ENCODE data around the gene SPTLC3.
A peak's percentile ranks its signal among the peaks of the same experiment; 100 is the strongest.

SPTLC3 gene

GRCh38 chr20:13142143-13142542 is 133.4 kb downstream of the SPTLC3 start:
- no peak for DNase-seq

GRCh38 chr20:13147071-13147963 is 138.5 kb downstream of the SPTLC3 start:
- no peak for DNase-seq

- no peak for DNase-seq
Measured at GRCh38 chr20:13147971-13148370, 139.2 kb downstream of the SPTLC3 start.

GRCh38 chr20:13148402-13148801 is 139.6 kb downstream of the SPTLC3 start:
- DNase-seq = no peak

GRCh38 chr20:13148961-13149360 is 140.2 kb downstream of the SPTLC3 start:
- no peak for DNase-seq

GRCh38 chr20:13149371-13150105 is 140.8 kb downstream of the SPTLC3 start:
- no peak for DNase-seq

GRCh38 chr20:13158369-13158768 is 149.6 kb downstream of the SPTLC3 start:
- no peak for DNase-seq

- DNase-seq = no peak
Measured at GRCh38 chr20:13159889-13160288, 151.1 kb downstream of the SPTLC3 start.

- DNase-seq = no peak
Measured at GRCh38 chr20:13165203-13165602, 156.4 kb downstream of the SPTLC3 start.

GRCh38 chr20:13166011-13166410 is 157.2 kb downstream of the SPTLC3 start:
- no peak for DNase-seq

- DNase-seq = no peak
Measured at GRCh38 chr20:13166437-13166836, 157.7 kb downstream of the SPTLC3 start.

- DNase-seq = no peak
Measured at GRCh38 chr20:13169086-13169485, 160.3 kb downstream of the SPTLC3 start.

- DNase-seq = no peak
Measured at GRCh38 chr20:13170771-13171170, 162.0 kb downstream of the SPTLC3 start.

- no peak for DNase-seq
Measured at GRCh38 chr20:13173201-13173600, 164.4 kb downstream of the SPTLC3 start.

- DNase-seq = no peak
Measured at GRCh38 chr20:13174402-13174801, 165.6 kb downstream of the SPTLC3 start.

GRCh38 chr20:13180986-13181889 is 172.5 kb downstream of the SPTLC3 start:
- DNase-seq = no peak

GRCh38 chr20:13183005-13183404 is 174.2 kb downstream of the SPTLC3 start:
- no peak for DNase-seq

GRCh38 chr20:13186043-13186774 is 177.4 kb downstream of the SPTLC3 start:
- DNase-seq = no peak

GRCh38 chr20:13187899-13188298 is 179.1 kb downstream of the SPTLC3 start:
- no peak for DNase-seq

- peak; percentile 29 for DNase-seq
Measured at GRCh38 chr20:13199279-13199678, 190.5 kb downstream of the SPTLC3 start.

GRCh38 chr20:13200767-13201500 is 192.2 kb downstream of the SPTLC3 start:
- peak; percentile 48 for DNase-seq

- no peak for DNase-seq
Measured at GRCh38 chr20:13202565-13202964, 193.8 kb downstream of the SPTLC3 start.

Measured in NCI-H187 treated with DMSO at 0.1 percent for 48 hours (cell line).